ENCODE data around the gene CRACR2A.

CRACR2A gene

GRCh38 chr12:3679831-3680230 is 73.1 kb downstream of the CRACR2A start:
- H2AFZ ChIP-seq (ENCODE audit: low read length), result no peak overlapping the region
- H3F3A ChIP-seq (ENCODE audit: insufficient read depth, low read length), result no peaks in the 10 kb centered on the region
- no peaks in the 10 kb centered on the region for H3K36me3 ChIP-seq (replicated peaks; ENCODE audit: insufficient read depth, low read length)
- H4K20me1 ChIP-seq (ENCODE audit: insufficient read depth, low read length), result no peaks in the 10 kb centered on the region
- no peak overlapping the region for H3K4me3 ChIP-seq (ENCODE audit: low read length)
- H3K4me2 ChIP-seq (ENCODE audit: low read depth, low read length), result no peak overlapping the region
- TF ChIP-seq CTCF (IDR thresholded peaks at IDR 0.05; ENCODE audit: low read length), result no peak
- TF ChIP-seq EZH2phosphoT487 (IDR thresholded peaks at IDR 0.05; ENCODE audit: low read length), result no peak
- TF ChIP-seq EZH2 (optimal IDR thresholded peaks at IDR 0.05; ENCODE audit: low read depth, low read length), result no peak
- H3K27me3 ChIP-seq (replicated peaks; ENCODE audit: insufficient read depth, low read length), result no peaks in the 10 kb centered on the region
- H3K27ac ChIP-seq (ENCODE audit: low read length), result no peak overlapping the region
- H3K9me2 ChIP-seq (replicated peaks; ENCODE audit: insufficient read depth, low read length), result no peaks in the 10 kb centered on the region
- no peak for DNase-seq
- H3K9me3 ChIP-seq (replicated peaks; ENCODE audit: insufficient read depth, low read length), result no peaks in the 10 kb centered on the region
- H3K4me1 ChIP-seq (ENCODE audit: low read length), result no peaks in the 10 kb centered on the region
- no peaks in the 10 kb centered on the region for H3K79me2 ChIP-seq (ENCODE audit: low read length)
- H3K9ac ChIP-seq (ENCODE audit: low read length), result no peak overlapping the region

- H3K79me2 ChIP-seq (ENCODE audit: low read length), result no peaks in the 10 kb centered on the region
These were observed 75.3 kb downstream of the CRACR2A start for GRCh38 chr12:3677609-3678008.

GRCh38 chr12:3673981-3674708 is 78.8 kb downstream of the CRACR2A start:
- H3K4me1 ChIP-seq (ENCODE audit: low read length), result no peaks in the 10 kb centered on the region
- H3K79me2 ChIP-seq (ENCODE audit: low read length), result no peaks in the 10 kb centered on the region
- no peak overlapping the region for H3K9ac ChIP-seq (ENCODE audit: low read length)
- no peak overlapping the region for H3K4me3 ChIP-seq (ENCODE audit: low read length)
- no peak overlapping the region for H3K4me2 ChIP-seq (ENCODE audit: low read depth, low read length)
- H3K9me2 ChIP-seq (replicated peaks; ENCODE audit: insufficient read depth, low read length), result no peaks in the 10 kb centered on the region
- H3F3A ChIP-seq (ENCODE audit: insufficient read depth, low read length), result no peaks in the 10 kb centered on the region
- no peaks in the 10 kb centered on the region for H3K9me3 ChIP-seq (replicated peaks; ENCODE audit: insufficient read depth, low read length)
- TF ChIP-seq CTCF (IDR thresholded peaks at IDR 0.05; ENCODE audit: low read length) (no peak), EZH2phosphoT487 (IDR thresholded peaks at IDR 0.05; ENCODE audit: low read length) (no peak), EZH2 (optimal IDR thresholded peaks at IDR 0.05; ENCODE audit: low read depth, low read length) (no peak)
- DNase-seq, result no peak
- no peak overlapping the region for H3K27ac ChIP-seq (ENCODE audit: low read length)
- no peaks in the 10 kb centered on the region for H3K36me3 ChIP-seq (replicated peaks; ENCODE audit: insufficient read depth, low read length)
- H4K20me1 ChIP-seq (ENCODE audit: insufficient read depth, low read length), result no peaks in the 10 kb centered on the region
- H3K27me3 ChIP-seq (replicated peaks; ENCODE audit: insufficient read depth, low read length), result no peaks in the 10 kb centered on the region
- H2AFZ ChIP-seq (ENCODE audit: low read length), result no peak overlapping the region

More at GRCh38 chr12:3677609-3678008, 75.3 kb downstream of the CRACR2A start:
- no peak overlapping the region for H3K9ac ChIP-seq (ENCODE audit: low read length)
- no peak overlapping the region for H3K27ac ChIP-seq (ENCODE audit: low read length)
- no peaks in the 10 kb centered on the region for H4K20me1 ChIP-seq (ENCODE audit: insufficient read depth, low read length)
- H2AFZ ChIP-seq (ENCODE audit: low read length), result no peak overlapping the region
- TF ChIP-seq CTCF (IDR thresholded peaks at IDR 0.05; ENCODE audit: low read length), result no peak
- no peak for TF ChIP-seq EZH2phosphoT487 (IDR thresholded peaks at IDR 0.05; ENCODE audit: low read length)
- no peak for TF ChIP-seq EZH2 (optimal IDR thresholded peaks at IDR 0.05; ENCODE audit: low read depth, low read length)
- no peaks in the 10 kb centered on the region for H3K4me1 ChIP-seq (ENCODE audit: low read length)
- no peaks in the 10 kb centered on the region for H3K9me2 ChIP-seq (replicated peaks; ENCODE audit: insufficient read depth, low read length)
- DNase-seq, result no peak
- H3K4me2 ChIP-seq (ENCODE audit: low read depth, low read length), result no peak overlapping the region
- H3K9me3 ChIP-seq (replicated peaks; ENCODE audit: insufficient read depth, low read length), result no peaks in the 10 kb centered on the region
- H3K27me3 ChIP-seq (replicated peaks; ENCODE audit: insufficient read depth, low read length), result no peaks in the 10 kb centered on the region
- no peaks in the 10 kb centered on the region for H3F3A ChIP-seq (ENCODE audit: insufficient read depth, low read length)
- no peaks in the 10 kb centered on the region for H3K36me3 ChIP-seq (replicated peaks; ENCODE audit: insufficient read depth, low read length)
- H3K4me3 ChIP-seq (ENCODE audit: low read length), result no peak overlapping the region

Measured in MM.1S (cell line).